K562 (cell line): Measurements from ENCODE around the gene SLC8A2. TPM values are rescaled to one million over a fixed set of nuclear protein-coding genes. Genes with fewer than 3 reads are reported as not detected.

Experiments
- BCL6 ChIP-seq: fragments of 250-450 bp; sonication (Bioruptor Pico); IDR thresholded peaks from 2 replicates; pipeline ENCODE4 v1.4.0; 2020
- CBX2 ChIP-seq: fragments of 200-600 bp; sonication (generic); IDR thresholded peaks from one replicate; pipeline ENCODE4 v1.6.1; 2012; ENCODE audit warnings: mild to moderate bottlenecking, low read length, inconsistent platforms; ENCODE audit not compliant: insufficient read depth, poor library complexity, severe bottlenecking
- ELF1 ChIP-seq: fragments of 200-800 bp; sonication (Bioruptor generic); IDR thresholded peaks from 2 replicates; pipeline ENCODE4 v1.6.1; 2016; ENCODE audit warnings: missing genetic modification characterization, missing compliant biosample characterization
- ESRRB ChIP-seq: fragments of 250-450 bp; sonication (Bioruptor Pico); IDR thresholded peaks from 2 replicates; pipeline ENCODE4 v1.5.0; 2020; ENCODE audit warnings: mild to moderate bottlenecking, moderate library complexity, borderline replicate concordance
- HNRNPK ChIP-seq: fragments of 200-400 bp; formaldehyde crosslinking; IDR thresholded peaks from one replicate; pipeline ENCODE4 v1.6.1; 2018; ENCODE audit warnings: mild to moderate bottlenecking, low read depth, low read length; ENCODE audit not compliant: poor library complexity, severe bottlenecking
- IFI16 ChIP-seq: fragments of 250-450 bp; sonication (Bioruptor Pico); IDR thresholded peaks from 2 replicates; pipeline ENCODE4 v2.1.2; 2022; ENCODE audit warnings: mild to moderate bottlenecking, inconsistent platforms
- MCM5 ChIP-seq: fragments of 450-650 bp; IDR thresholded peaks from 2 replicates; pipeline ENCODE4 v1.6.1; 2016; ENCODE audit warnings: low read depth
- PBX2 ChIP-seq, 2 experiments: IDR thresholded peaks in 1 of 2; conservative IDR thresholded peaks in 1 of 2; 2 replicates each; pipeline ENCODE4 v1.6.1; 2016; ENCODE audit warnings: low read depth in 2 of 2, mild to moderate bottlenecking in 1 of 2, missing compliant biosample characterization in 1 of 2, missing genetic modification characterization in 1 of 2, moderate library complexity in 1 of 2
- SMAD3 ChIP-seq: fragments of 450-650 bp; formaldehyde crosslinking; conservative IDR thresholded peaks from 2 replicates; pipeline ENCODE4 v1.4.0; 2020; ENCODE audit warnings: mild to moderate bottlenecking
- SNIP1 ChIP-seq: fragments of 450-650 bp; IDR thresholded peaks from 2 replicates; pipeline ENCODE4 v1.7.1; 2017; ENCODE audit warnings: low read depth, mild to moderate bottlenecking
- STAT5B ChIP-seq: fragments of 250-450 bp; sonication (Bioruptor Pico); IDR thresholded peaks from 2 replicates; pipeline ENCODE4 v1.8.0; 2021; ENCODE audit warnings: mild to moderate bottlenecking, inconsistent platforms
- TAF7 ChIP-seq: fragments of 450-650 bp; IDR thresholded peaks from 2 replicates; pipeline ENCODE4 v1.6.1; 2016; ENCODE audit warnings: missing genetic modification characterization, missing compliant biosample characterization
- ZNF146 ChIP-seq: IDR thresholded peaks from one replicate; pipeline ENCODE4 v1.6.1; 2018; ENCODE audit warnings: missing compliant biosample characterization; ENCODE audit not compliant: unreplicated experiment
- ZNF311 ChIP-seq: fragments of 250-450 bp; sonication (Bioruptor Pico); IDR thresholded peaks from 2 replicates; pipeline ENCODE4 v1.4.0; 2020; ENCODE audit warnings: mild to moderate bottlenecking, moderate library complexity
- ZNF707 ChIP-seq: fragments of 250-450 bp; sonication (Bioruptor Pico); conservative IDR thresholded peaks from 2 replicates; pipeline ENCODE4 v1.8.0; 2022; ENCODE audit warnings: inconsistent platforms, mild to moderate bottlenecking, moderate library complexity
- polyA plus RNA-seq, 8 experiments: library from polyadenylated mRNA; depleted of rRNA in 4 of 8; stranded (reverse) in 5 of 8; unstranded in 3 of 8; fragments of >200 nt; fragmentation: Nextera tagmentation in 2 of 8; fragmentation: Illumina TruSeq in 1 of 8; extraction: Ambion mirVana in 2 of 8; extraction: Trizol in 1 of 8; gene quantifications; 2 replicates each; pipeline versions ENCODE4 v1.2.1 to v1.2.3, GENCODE V29; 2011 to 2014; ENCODE audit warnings: inconsistent platforms in 1 of 8, missing spikeins in 1 of 8
- total RNA-seq, 7 experiments: library from RNA; depleted of rRNA in 6 of 7; stranded (reverse); fragments of >200 nt in 6 of 7; fragmentation: Illumina TruSeq in 2 of 7; extraction: Trizol in 2 of 7; gene quantifications; 2 replicates each; pipeline versions ENCODE4 v1.2.1 to v1.2.3, GENCODE V29; 2011 to 2021; ENCODE audit warnings: low replicate concordance in 1 of 7
- TF ChIP-seq, protein P1 (sequence below): sonication (generic); formaldehyde crosslinking; IDR thresholded peaks from 2 replicates; pipeline ENCODE4 v1.8.0; 2023; ENCODE audit warnings: mild to moderate bottlenecking, missing genetic modification reagents
- TF ChIP-seq, protein P2 (sequence below), 3 experiments: fragments of 200-800 bp in 1 of 3; sonication (Bioruptor generic) in 1 of 3; sonication (generic) in 1 of 3; formaldehyde crosslinking in 1 of 3; IDR thresholded peaks; 2 replicates each; pipeline versions ENCODE4 v1.6.1 to v1.8.0; 2016 to 2022; ENCODE audit warnings: mild to moderate bottlenecking in 2 of 3, missing compliant biosample characterization in 2 of 3, missing genetic modification characterization in 2 of 3, missing genetic modification reagents in 1 of 3
- TF ChIP-seq, protein P3 (sequence below), 2 experiments: IDR thresholded peaks; 2 replicates each; pipeline ENCODE4 v1.6.1; 2011; ENCODE audit warnings: borderline replicate concordance in 1 of 2, control low read depth in 1 of 2, low read depth in 1 of 2, low read length in 1 of 2, mild to moderate bottlenecking in 1 of 2, mixed read lengths in 1 of 2, moderate library complexity in 1 of 2; ENCODE audit not compliant: insufficient read depth in 1 of 2, insufficient read length in 1 of 2, poor library complexity in 1 of 2, severe bottlenecking in 1 of 2; ENCODE audit errors: extremely low read depth in 1 of 2
- TF ChIP-seq, protein P4 (sequence below): sonication (generic); formaldehyde crosslinking; IDR thresholded peaks from 2 replicates; pipeline ENCODE4 v1.8.0; 2022; ENCODE audit warnings: mild to moderate bottlenecking, missing genetic modification reagents

The SLC8A2 gene
- total and polyA plus RNA-seq, 9 of the 15 experiments (the other 6 are each of a cell fraction or from before 2014, with no cell fraction given), result 0.07 to 0.66 (median 0.24) TPM; not detected in 3

DNA sequence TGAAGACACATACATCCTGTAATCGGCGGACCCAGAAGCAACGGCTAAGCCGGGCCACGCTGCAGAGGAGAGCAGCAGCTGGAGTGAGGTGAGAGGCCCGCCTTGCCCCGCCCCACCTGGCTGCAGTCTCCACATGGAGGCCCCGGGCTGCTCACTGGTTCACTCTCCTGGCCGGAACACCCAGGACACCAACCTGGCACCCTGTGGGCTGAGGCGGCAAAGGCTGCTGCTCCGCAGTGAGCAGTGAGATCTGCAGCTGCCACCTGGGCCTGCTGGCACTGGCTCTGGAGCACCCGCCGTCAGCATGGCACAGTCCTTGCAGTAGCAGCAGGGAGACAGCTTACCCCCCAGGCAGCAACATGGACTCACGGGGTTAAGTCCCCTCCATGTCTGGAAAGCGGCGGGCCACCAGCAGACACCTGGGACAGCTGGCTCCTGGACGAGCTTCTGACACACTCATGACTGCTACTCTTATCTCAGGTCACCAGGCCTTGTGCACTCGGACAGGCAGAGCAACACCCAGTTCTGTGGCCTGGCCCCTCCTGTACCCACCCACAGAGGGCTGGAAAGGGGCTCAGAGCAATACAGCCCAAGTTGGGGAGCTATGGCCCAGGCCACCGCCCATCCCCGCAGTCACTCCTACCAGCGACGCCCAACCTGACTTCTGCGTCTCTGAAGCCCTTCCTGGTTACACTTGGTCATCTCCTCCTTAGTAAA is 25.5 kb upstream of the SLC8A2 start (continued):
- TF ChIP-seq HNRNPK (no peak), ZNF707 (CRISPR knock-in tag) (no peak), SNIP1 (no peak), TAF7 (no peak), PBX2 (CRISPR knock-in tag; IDR thresholded peaks at IDR 0.05; ENCODE audit: low read depth) (no peak), PBX2 (tag; conservative IDR thresholded peaks at IDR 0.05; ENCODE audit: low read depth) (no peak), CBX2 (no peak), MCM5 (no peak), ZNF311 (CRISPR knock-in tag) (no peak), ESRRB (CRISPR knock-in tag) (no peak), STAT5B (no peak), SMAD3 (CRISPR knock-in tag) (no peak), BCL6 (CRISPR knock-in tag) (no peak), IFI16 (CRISPR knock-in tag) (no peak), ZNF146 (no peak), ELF1 (no peak)
- TF ChIP-seq, protein P1, sequence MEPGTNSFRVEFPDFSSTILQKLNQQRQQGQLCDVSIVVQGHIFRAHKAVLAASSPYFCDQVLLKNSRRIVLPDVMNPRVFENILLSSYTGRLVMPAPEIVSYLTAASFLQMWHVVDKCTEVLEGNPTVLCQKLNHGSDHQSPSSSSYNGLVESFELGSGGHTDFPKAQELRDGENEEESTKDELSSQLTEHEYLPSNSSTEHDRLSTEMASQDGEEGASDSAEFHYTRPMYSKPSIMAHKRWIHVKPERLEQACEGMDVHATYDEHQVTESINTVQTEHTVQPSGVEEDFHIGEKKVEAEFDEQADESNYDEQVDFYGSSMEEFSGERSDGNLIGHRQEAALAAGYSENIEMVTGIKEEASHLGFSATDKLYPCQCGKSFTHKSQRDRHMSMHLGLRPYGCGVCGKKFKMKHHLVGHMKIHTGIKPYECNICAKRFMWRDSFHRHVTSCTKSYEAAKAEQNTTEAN (CRISPR knock-in tag), result no peak
- TF ChIP-seq, protein P2, sequence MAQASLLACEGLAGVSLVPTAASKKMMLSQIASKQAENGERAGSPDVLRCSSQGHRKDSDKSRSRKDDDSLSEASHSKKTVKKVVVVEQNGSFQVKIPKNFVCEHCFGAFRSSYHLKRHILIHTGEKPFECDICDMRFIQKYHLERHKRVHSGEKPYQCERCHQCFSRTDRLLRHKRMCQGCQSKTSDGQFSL (CRISPR knock-in tag; IDR thresholded peaks at IDR 0.05), result no peak
- TF ChIP-seq, protein P2 (tag; IDR thresholded peaks at IDR 0.05), result no peak
- TF ChIP-seq, protein P3, sequence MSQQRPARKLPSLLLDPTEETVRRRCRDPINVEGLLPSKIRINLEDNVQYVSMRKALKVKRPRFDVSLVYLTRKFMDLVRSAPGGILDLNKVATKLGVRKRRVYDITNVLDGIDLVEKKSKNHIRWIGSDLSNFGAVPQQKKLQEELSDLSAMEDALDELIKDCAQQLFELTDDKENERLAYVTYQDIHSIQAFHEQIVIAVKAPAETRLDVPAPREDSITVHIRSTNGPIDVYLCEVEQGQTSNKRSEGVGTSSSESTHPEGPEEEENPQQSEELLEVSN (IDR thresholded peaks at IDR 0.05; ENCODE audit: borderline replicate concordance in 1 of 2, extremely low read depth in 1 of 2, insufficient read depth in 1 of 2, insufficient read length in 1 of 2, low read depth in 1 of 2, low read length in 1 of 2, poor library complexity in 1 of 2, severe bottlenecking in 1 of 2), result no peak
- TF ChIP-seq, protein P4, sequence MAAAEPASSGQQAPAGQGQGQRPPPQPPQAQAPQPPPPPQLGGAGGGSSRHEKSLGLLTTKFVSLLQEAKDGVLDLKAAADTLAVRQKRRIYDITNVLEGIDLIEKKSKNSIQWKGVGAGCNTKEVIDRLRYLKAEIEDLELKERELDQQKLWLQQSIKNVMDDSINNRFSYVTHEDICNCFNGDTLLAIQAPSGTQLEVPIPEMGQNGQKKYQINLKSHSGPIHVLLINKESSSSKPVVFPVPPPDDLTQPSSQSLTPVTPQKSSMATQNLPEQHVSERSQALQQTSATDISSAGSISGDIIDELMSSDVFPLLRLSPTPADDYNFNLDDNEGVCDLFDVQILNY, result no peak
